ENCODE results near the gene SLC25A15.
"Not testable (repeated sequence)": the region's sequence is repeated elsewhere in the genome, so short reads cannot be mapped to it uniquely, and the experiment has no call there.

Gene SLC25A15

DNA sequence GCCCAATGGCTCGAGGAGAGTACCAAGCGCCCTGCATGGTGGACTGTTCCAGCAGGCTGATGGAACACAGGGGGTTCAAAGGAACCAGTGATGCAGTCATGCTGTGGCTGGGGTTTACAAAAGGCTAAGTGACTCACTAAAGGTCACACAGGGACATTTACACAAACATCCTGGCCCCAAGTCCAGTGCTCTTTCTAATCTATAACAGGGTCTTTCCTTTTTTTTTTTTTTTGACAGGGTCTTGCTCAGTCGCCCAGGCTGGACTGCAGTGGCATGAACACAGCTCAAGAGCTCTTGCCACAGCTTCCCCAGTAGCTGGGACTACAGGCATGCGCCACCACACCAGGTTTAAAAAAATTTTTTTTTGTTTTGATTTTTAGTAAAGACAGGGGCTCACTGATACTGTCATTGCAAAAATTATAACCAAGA is 2.8 kb upstream of the SLC25A15 start:
- H3K4me3 ChIP-seq (ENCODE audit: low read depth, low read length): no peak overlapping the region
- no peaks in the 10 kb centered on the region for H3K36me3 ChIP-seq (ENCODE audit: control insufficient read depth, insufficient read depth, low read length)
- H3K27me3 ChIP-seq (ENCODE audit: control insufficient read depth, insufficient read depth, low read length): no peaks in the 10 kb centered on the region
- no peak overlapping the region for H3K9ac ChIP-seq (ENCODE audit: low read depth, low read length)
- peaks cover 2% of the 10 kb centered on the region for H3K4me1 ChIP-seq (ENCODE audit: control insufficient read depth, insufficient read depth, low read length)
- no peaks in the 10 kb centered on the region for H3K9me3 ChIP-seq (ENCODE audit: control insufficient read depth, insufficient read depth, low read length)

- Histone ChIP-seq H3K4me3 (ENCODE audit: low read depth, low read length) (no peak overlapping the region), H3K27me3 (ENCODE audit: control insufficient read depth, insufficient read depth, low read length) (no peaks in the 10 kb centered on the region), H3K9ac (ENCODE audit: low read depth, low read length) (no peak overlapping the region), H3K36me3 (ENCODE audit: control insufficient read depth, insufficient read depth, low read length) (no peaks in the 10 kb centered on the region), H3K9me3 (ENCODE audit: control insufficient read depth, insufficient read depth, low read length) (no peaks in the 10 kb centered on the region), H3K4me1 (ENCODE audit: control insufficient read depth, insufficient read depth, low read length) (peaks cover 2% of the 10 kb centered on the region)
Measured at GRCh38 chr13:40787062-40787461, 2.3 kb upstream of the SLC25A15 start.

DNA sequence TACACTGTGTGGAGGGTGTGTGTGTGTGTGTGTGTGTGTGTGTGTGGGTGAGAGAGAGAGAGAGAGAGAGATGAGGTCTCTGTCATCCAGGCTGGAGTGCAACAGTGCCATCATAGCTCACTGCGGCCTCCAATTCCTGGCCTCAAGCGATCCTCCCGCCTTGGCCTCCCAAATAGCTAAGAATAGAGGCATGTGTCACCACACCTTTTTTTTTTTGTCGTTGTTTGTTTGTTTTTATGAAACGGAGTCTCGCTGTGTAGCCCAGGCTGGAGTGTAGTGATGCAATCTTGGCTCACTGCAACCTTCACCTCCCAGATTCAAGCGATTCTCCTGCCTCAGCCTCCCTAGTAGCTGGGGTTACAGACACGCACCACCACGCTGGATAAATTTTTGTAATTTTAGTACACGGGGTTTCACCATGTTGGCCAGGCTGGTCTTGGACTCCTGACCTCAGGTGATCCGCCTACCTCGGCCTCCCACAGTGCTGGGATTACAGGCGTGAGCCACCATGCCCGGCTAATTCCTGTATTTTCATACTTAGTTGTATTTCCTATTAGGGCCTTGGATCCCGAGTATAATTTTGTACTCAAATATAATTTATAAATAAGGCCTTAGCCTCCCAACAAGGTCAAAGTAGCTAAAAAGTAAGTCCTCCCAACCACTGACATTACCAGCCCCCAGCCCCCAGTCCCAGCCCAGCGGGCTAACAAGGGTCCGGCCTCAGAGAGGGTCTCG is 704 bp upstream of the SLC25A15 start:
- not testable (repeated sequence) for H3K4me1 ChIP-seq (ENCODE audit: control insufficient read depth, insufficient read depth, low read length); H3K9me3 ChIP-seq (ENCODE audit: control insufficient read depth, insufficient read depth, low read length); H3K36me3 ChIP-seq (ENCODE audit: control insufficient read depth, insufficient read depth, low read length); H3K27me3 ChIP-seq (ENCODE audit: control insufficient read depth, insufficient read depth, low read length)
- peak overlapping the region; percentile 36 for H3K4me3 ChIP-seq (ENCODE audit: low read depth, low read length)
- H3K9ac ChIP-seq (ENCODE audit: low read depth, low read length): peak overlapping the region; percentile 65

- peak overlapping the region; percentile 32 for H3K9ac ChIP-seq (ENCODE audit: low read depth, low read length)
- H3K36me3 ChIP-seq (ENCODE audit: control insufficient read depth, insufficient read depth, low read length): no peaks in the 10 kb centered on the region
- peaks cover 2% of the 10 kb centered on the region for H3K4me1 ChIP-seq (ENCODE audit: control insufficient read depth, insufficient read depth, low read length)
- no peaks in the 10 kb centered on the region for H3K27me3 ChIP-seq (ENCODE audit: control insufficient read depth, insufficient read depth, low read length)
- no peaks in the 10 kb centered on the region for H3K9me3 ChIP-seq (ENCODE audit: control insufficient read depth, insufficient read depth, low read length)
- H3K4me3 ChIP-seq (ENCODE audit: low read depth, low read length): peak overlapping the region; percentile 36
Measured at GRCh38 chr13:40790154-40790616, 774 bp downstream of the SLC25A15 start.

DNA sequence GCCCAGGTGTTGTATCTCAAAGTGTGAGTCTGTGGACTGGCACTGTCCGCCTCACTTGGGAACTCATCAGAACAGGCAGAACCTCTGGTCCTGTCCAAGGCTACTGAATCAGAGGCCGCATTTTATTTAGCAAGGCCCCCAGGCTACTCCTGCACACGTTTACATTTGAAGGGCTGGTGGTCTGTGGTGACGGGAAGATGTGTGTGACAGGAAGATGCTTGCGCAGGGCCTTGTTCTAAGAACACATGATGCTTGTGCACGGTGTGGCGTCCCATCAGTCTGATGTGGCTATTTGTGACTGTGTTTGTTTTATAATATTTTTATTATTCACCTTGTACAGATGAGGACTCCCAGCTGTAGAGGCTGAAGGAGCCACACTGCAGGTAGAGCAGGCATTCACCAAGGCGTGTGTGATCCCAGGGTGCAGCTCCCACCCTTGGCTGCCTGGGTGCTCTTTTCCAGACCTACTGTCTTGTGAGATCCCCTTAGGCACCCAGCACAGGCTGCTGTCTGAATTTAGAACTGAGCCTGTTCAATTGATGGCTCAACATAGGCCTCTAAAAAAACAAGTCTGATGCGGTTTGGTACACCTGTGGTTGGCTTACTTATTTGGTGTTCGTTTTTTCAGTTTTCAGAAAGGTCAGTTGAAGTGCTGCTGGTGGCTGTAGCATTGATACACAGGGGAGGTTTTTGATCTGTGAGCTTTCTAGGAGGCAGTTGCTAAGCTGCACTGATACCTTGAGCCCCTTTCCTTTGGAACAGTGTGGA is 3.1 kb downstream of the SLC25A15 start:
- no peak overlapping the region for H3K9ac ChIP-seq (ENCODE audit: low read depth, low read length)
- no peaks in the 10 kb centered on the region for H3K36me3 ChIP-seq (ENCODE audit: control insufficient read depth, insufficient read depth, low read length)
- no peaks in the 10 kb centered on the region for H3K27me3 ChIP-seq (ENCODE audit: control insufficient read depth, insufficient read depth, low read length)
- no peaks in the 10 kb centered on the region for H3K4me1 ChIP-seq (ENCODE audit: control insufficient read depth, insufficient read depth, low read length)
- no peak overlapping the region for H3K4me3 ChIP-seq (ENCODE audit: low read depth, low read length)
- H3K9me3 ChIP-seq (ENCODE audit: control insufficient read depth, insufficient read depth, low read length): no peaks in the 10 kb centered on the region

GRCh38 chr13:40793339-40793738 is 3.9 kb downstream of the SLC25A15 start:
- Histone ChIP-seq H3K9ac (ENCODE audit: low read depth, low read length) (no peak overlapping the region), H3K4me3 (ENCODE audit: low read depth, low read length) (no peak overlapping the region), H3K27me3 (ENCODE audit: control insufficient read depth, insufficient read depth, low read length) (no peaks in the 10 kb centered on the region), H3K36me3 (ENCODE audit: control insufficient read depth, insufficient read depth, low read length) (no peaks in the 10 kb centered on the region), H3K9me3 (ENCODE audit: control insufficient read depth, insufficient read depth, low read length) (no peaks in the 10 kb centered on the region), H3K4me1 (ENCODE audit: control insufficient read depth, insufficient read depth, low read length) (no peaks in the 10 kb centered on the region)

DNA sequence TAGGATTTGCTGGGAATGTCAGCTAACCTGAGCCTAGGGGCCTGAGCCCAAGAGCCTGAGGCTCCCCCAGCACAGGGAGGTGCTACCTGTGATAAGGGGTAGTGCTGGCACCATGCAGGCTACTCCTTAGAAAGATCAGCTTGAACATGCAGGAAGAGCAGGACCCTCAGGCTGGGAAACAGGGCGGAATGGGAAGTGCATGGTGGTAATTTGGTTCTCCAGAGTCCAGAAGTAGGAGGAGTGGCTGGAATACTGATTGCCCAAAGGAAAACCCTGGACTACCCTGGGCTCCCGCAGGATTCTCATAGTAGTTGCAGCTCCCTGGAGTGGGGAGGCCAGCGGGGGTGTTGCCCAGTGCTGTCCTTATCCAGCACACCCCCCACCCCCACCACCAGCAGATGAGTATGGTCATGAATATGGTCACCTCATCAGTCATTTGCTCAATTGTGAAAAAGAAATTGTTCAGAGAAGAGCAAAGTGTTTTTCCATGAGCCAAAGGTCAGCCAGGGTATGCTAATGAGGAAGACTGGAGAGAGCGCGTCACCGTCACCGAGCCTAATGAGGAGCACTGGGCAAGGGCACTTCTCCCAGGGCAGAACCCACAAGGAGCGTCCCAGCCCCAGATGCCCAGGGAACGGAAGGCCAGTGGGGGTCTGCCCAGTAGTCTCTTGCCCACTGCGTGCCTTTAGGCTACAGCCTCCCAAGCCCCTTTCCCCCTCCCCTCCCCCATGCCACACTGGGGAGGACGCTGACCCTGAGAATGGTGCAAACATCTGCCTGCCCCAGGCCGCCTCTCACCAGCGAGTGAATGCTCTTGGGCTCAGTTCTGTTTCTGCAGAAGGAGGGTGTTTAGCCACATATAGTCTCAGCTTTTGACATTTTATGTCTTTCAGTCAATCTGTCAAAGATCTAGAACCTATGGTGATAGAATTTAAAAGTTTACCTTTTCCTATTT is 5.3 kb downstream of the SLC25A15 start:
- Histone ChIP-seq H3K27me3 (ENCODE audit: control insufficient read depth, insufficient read depth, low read length) (no peaks in the 10 kb centered on the region), H3K4me1 (ENCODE audit: control insufficient read depth, insufficient read depth, low read length) (no peaks in the 10 kb centered on the region), H3K4me3 (ENCODE audit: low read depth, low read length) (no peak overlapping the region), H3K9ac (ENCODE audit: low read depth, low read length) (no peak overlapping the region), H3K9me3 (ENCODE audit: control insufficient read depth, insufficient read depth, low read length) (no peaks in the 10 kb centered on the region), H3K36me3 (ENCODE audit: control insufficient read depth, insufficient read depth, low read length) (no peaks in the 10 kb centered on the region)

DNA sequence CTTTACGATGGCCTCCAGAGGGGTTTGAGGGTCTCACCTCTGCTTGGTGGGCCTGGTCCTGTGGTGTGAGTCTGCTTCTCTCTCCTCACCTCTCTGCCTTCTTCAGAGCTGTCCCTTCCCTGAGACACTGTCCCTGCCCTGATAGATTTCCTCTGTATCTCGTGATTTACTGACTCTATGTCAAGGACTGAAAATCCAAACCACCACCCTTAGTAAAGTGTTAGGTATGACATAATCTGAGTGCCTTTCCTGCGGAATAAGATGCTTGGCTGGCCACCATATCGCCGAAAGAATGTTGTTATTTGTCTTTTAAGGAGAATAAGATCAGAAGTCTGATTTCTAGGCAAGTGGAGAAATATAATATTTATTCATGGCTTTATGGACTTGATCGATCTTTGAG is 7.2 kb downstream of the SLC25A15 start:
- Histone ChIP-seq H3K36me3 (ENCODE audit: control insufficient read depth, insufficient read depth, low read length) (no peaks in the 10 kb centered on the region), H3K4me3 (ENCODE audit: low read depth, low read length) (no peak overlapping the region), H3K9me3 (ENCODE audit: control insufficient read depth, insufficient read depth, low read length) (no peaks in the 10 kb centered on the region), H3K9ac (ENCODE audit: low read depth, low read length) (no peak overlapping the region), H3K4me1 (ENCODE audit: control insufficient read depth, insufficient read depth, low read length) (no peaks in the 10 kb centered on the region), H3K27me3 (ENCODE audit: control insufficient read depth, insufficient read depth, low read length) (no peaks in the 10 kb centered on the region)

DNA sequence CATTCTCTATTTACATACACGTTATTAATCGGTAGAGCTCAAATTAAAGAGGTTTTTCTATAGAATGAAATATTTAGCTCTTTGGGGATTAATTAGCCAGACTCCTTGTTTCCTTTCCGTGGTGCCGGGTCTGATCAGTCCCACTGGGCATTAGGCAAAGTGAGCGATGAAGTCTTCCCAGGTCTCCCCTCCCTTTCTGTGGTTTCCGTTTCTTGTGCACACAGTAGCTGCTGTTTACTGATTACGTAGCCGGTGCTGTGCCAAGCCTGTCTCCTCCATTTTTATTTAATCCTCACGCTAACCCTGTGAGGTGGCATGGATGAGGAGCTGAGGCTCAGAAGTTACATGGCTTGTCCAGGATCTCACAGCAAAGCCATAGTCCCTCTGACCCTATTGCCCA is 9.0 kb downstream of the SLC25A15 start:
- Histone ChIP-seq H3K36me3 (ENCODE audit: control insufficient read depth, insufficient read depth, low read length) (no peaks in the 10 kb centered on the region), H3K9ac (ENCODE audit: low read depth, low read length) (no peak overlapping the region), H3K4me3 (ENCODE audit: low read depth, low read length) (no peak overlapping the region), H3K9me3 (ENCODE audit: control insufficient read depth, insufficient read depth, low read length) (no peaks in the 10 kb centered on the region), H3K27me3 (ENCODE audit: control insufficient read depth, insufficient read depth, low read length) (no peaks in the 10 kb centered on the region), H3K4me1 (ENCODE audit: control insufficient read depth, insufficient read depth, low read length) (no peaks in the 10 kb centered on the region)

DNA sequence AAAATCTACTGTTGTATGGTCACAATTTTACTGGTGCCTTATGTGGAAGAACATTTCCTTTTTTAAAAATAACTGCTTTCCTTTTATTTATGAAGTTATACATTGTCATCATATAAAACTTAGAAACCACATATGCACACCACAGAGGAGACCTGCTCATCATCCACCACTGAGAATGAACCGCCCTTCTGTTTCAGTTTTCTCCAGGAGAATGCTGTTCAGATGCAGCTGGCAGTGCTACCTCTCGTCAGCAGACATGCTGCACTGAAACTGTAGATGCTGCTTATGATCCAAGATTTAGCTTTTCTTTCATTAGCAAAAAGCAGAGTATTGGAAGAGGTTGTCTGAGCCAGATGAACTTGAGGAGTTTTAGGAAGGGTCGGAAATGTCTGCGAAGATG is 10.1 kb downstream of the SLC25A15 start:
- Histone ChIP-seq H3K36me3 (ENCODE audit: control insufficient read depth, insufficient read depth, low read length) (no peaks in the 10 kb centered on the region), H3K9me3 (ENCODE audit: control insufficient read depth, insufficient read depth, low read length) (no peaks in the 10 kb centered on the region), H3K9ac (ENCODE audit: low read depth, low read length) (no peak overlapping the region), H3K4me1 (ENCODE audit: control insufficient read depth, insufficient read depth, low read length) (no peaks in the 10 kb centered on the region), H3K27me3 (ENCODE audit: control insufficient read depth, insufficient read depth, low read length) (no peaks in the 10 kb centered on the region), H3K4me3 (ENCODE audit: low read depth, low read length) (no peak overlapping the region)

DNA sequence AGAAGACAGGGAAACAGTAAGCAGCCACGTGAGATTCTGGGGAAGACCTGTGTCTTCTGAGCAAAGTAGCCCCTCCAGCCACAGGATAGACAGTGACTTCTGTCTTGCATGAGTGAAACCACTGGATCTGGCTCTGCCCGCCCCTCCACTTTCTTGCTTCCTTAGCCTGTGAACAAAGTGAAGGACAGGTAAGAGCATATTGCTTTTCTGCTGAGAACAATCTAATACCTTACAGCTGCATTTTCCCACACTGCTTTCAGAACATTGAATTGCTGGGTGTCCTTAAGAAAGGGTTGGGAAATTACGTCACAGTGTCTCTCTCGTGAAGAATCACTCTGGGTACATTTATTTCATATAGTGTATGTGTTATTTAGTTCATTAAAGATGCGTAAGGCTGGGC is 11.1 kb downstream of the SLC25A15 start:
- Histone ChIP-seq H3K36me3 (ENCODE audit: control insufficient read depth, insufficient read depth, low read length) (peaks cover 4% of the 10 kb centered on the region), H3K9ac (ENCODE audit: low read depth, low read length) (no peak overlapping the region), H3K4me1 (ENCODE audit: control insufficient read depth, insufficient read depth, low read length) (no peaks in the 10 kb centered on the region), H3K27me3 (ENCODE audit: control insufficient read depth, insufficient read depth, low read length) (no peaks in the 10 kb centered on the region), H3K4me3 (ENCODE audit: low read depth, low read length) (no peak overlapping the region), H3K9me3 (ENCODE audit: control insufficient read depth, insufficient read depth, low read length) (no peaks in the 10 kb centered on the region)
